GM15510 (cell line): Measurements from ENCODE around the gene ORAI3.
A peak's percentile ranks its signal among the peaks of the same experiment; 100 is the strongest.

ENCODE experiments used
- POLR2A ChIP-seq: IDR thresholded peaks from 3 replicates; pipeline ENCODE4 v1.6.1; 2011; ENCODE audit warnings: borderline replicate concordance; ENCODE audit not compliant: insufficient read length; ENCODE audit errors: extremely low read depth

Gene ORAI3

DNA sequence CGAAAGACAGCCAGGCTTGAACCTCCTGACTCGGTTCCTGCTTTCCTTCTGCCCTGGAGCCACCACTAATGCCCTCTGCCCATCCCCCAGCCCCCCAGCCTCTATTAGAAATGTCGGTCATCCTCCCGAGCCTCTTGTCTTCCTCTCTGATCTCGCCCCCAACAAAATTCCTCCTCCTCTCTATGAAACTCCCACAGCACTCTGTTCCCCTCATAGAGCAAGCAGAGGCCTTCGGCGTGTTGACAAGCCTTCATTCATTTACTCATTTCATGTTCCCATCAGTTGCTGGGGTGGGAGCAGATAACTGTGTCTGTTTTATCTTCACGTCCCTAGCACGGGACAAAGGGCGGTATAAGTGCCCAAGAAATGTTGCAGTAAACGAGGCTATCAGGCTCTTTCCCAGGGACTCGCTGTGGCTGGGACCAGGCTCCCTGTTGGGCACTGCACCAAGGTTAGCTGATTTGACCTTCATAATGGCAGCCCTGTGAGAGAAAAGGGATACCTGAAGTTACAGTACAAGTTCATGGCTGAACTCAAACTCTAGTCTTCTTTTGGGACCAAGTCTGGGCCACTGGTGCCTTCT is 17.7 kb upstream of the ORAI3 start:
- TF ChIP-seq POLR2A = no peak

DNA sequence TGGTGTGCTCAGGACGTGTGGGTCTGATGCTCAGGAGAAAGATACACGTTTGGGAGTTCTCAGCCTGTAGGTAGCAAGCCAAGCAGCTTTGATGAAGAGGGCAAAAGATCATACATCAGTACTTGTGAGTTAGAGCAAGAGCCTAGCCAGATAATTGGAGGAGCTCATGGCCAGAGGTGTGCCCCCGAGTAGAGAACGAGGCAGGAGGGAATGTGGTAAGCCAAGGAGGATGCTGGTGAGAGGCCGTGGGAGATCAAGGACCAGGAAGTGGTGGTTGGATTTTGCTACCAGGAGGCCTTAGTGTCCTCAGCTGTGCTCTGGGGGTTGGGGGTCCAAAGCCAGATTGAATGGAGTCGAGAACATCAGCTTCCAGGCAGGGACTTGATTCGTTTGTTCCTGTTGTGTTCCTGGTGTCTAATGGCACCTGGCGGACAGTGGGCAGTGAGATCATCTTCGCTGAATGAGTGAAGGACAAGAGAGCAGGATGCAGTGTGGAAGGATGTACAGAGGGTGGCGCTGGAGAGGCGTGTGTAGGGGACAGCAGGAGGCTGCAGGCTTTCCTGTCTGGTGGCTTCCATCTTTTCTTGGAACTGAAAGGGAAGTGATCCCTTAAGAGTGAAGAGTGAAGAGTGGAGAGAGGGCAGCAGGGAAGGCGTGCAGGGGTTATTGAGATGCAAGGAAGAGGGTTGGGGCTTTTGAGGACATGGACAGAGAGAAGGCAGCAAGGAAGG is 13.9 kb upstream of the ORAI3 start:
- no peak for TF ChIP-seq POLR2A

DNA sequence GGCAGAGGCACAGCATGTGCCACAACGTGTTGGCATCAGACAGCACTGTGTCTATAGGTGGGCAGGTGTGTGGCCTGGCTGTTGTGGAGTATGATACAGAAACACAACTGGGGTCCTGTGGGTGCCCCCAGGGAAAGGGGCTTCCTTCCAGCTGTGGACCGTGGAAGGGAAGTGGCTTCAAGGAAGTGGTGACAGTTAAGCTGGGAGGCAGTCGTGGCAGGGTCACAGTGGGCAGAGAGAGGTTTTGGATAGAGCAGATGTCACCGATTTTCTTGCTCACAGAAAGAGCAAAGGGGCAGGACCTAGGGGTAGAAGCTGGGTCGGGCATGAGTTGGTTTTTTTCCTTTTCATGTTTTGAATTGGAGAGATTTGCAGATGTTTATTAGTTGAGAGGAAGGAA is 11.2 kb upstream of the ORAI3 start:
- no peak for TF ChIP-seq POLR2A

DNA sequence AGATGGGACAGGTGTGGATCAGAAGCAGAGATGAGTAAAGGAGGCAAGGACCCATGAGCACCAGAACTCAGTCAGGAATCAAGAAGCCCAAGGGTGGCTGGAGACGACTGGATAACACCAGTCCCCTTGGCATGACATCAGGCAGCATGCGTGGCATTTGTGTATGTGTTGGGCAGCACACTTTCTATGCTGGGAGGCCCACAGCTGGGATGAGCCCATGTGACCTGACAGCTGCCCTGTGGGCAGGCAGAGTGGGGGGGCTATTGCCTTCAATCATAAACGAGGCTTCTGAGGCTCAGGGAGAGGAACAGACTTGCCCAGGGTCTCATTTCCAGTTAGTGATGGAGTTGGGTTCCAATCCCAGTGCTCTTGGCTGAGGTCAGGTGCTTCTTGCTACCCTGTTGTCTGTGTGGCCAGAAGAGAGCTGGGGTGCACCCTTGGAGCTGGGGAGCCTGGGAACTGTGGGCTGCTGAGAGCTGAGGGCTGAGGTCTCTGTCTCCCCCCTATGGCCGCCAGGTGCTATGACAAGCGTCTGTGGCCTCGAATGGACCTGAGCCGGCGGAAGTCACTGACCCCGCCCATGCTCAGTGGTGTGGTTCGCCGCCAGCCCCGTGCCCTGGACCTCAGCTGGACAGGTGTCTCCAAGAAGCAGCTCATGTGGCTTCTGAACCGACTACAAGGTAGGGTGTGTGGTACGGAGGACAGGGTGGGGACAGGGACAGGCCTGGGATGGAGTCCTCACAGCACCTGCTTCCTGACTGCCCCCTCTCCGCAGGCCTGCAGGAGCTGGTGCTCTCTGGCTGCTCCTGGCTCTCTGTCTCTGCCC is 7.1 kb upstream of the ORAI3 start:
- TF ChIP-seq POLR2A = no peak

DNA sequence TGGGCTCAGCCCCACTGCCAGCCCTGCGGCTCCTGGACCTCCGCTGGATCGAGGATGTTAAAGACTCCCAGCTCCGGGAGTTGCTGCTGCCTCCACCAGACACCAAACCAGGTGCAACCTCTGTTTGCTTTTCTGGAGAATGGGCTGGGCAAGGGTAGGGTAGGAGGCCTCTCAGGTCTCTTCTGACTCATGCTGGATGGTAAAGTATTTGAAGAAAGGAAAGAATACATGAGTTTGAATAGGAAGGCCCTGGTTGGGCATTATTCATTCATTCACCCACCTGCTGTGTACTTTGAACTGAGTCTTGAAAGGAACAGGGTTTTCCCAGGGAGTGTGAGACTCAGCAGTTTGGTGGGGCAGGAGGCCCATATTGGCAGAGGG is 6.5 kb upstream of the ORAI3 start:
- no peak for TF ChIP-seq POLR2A

DNA sequence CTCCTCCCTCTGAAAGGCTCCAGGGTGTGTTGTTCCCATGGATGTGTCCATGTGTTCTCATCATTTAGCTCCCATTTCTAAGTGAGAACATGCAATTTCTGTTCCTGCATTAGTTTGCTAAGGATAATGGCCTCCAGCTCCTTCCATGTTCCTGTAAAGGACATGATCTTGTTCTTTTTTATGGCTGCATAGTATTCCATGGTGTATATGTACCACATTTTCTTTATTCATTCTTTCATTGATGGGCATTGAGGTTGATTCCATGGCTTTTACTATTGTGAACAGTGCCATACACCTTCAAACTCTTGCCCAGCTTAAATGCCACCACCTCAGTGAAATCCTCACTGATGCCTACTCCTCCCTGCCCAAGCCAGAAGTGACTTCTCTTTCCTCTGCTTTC is 4.5 kb upstream of the ORAI3 start:
- TF ChIP-seq POLR2A = no peak

DNA sequence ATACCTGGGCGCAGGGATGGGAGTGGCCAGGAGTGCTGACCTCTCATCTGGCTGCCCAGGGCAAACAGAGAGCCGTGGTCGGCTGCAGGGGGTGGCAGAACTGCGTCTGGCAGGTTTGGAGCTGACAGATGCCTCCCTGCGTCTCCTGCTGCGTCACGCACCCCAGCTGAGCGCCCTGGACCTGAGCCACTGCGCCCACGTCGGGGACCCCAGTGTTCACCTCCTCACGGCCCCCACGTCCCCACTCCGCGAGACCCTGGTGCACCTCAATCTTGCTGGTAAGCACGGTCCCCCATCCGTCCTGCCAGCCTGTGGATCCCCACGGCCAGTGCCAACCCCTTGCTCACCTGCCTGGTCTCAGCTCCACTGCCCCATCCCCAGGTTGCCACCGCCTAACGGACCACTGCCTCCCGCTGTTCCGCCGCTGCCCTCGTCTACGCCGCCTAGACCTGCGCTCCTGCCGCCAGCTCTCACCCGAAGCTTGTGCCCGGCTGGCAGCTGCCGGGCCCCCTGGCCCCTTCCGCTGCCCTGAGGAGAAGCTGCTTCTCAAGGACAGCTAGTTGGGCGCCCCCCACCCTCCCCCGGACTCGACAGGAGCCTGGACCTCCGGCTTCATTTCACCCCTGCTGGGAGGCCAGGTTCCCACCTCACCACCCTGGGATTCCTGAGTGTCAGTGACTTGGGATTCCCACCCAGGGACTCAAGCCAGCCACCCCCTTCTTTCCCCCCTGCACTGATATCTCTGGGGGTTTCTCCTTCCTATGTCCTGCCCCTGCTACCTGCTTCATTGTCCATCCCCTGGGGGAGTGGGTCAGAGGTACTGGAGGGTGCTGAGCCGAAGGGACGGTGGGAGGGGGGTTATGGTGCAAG is 2.0 kb upstream of the ORAI3 start:
- TF ChIP-seq POLR2A = no peak

DNA sequence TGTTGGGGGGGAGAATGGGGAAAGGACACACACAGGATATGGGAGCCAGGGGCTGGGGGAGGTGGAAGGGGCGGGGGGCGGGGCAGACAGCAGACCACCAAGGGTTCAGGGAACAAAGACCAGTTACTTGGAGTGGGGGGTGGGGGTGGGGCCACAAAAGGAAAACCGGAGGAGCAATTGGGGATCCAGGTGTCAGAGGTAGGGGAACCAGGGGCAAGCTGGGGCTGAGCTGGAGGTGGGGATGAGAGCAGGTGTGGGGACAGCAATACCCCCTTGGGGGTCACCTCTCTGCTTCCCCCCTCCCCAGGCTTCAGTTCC is 1.4 kb upstream of the ORAI3 start:
- no peak for TF ChIP-seq POLR2A

DNA sequence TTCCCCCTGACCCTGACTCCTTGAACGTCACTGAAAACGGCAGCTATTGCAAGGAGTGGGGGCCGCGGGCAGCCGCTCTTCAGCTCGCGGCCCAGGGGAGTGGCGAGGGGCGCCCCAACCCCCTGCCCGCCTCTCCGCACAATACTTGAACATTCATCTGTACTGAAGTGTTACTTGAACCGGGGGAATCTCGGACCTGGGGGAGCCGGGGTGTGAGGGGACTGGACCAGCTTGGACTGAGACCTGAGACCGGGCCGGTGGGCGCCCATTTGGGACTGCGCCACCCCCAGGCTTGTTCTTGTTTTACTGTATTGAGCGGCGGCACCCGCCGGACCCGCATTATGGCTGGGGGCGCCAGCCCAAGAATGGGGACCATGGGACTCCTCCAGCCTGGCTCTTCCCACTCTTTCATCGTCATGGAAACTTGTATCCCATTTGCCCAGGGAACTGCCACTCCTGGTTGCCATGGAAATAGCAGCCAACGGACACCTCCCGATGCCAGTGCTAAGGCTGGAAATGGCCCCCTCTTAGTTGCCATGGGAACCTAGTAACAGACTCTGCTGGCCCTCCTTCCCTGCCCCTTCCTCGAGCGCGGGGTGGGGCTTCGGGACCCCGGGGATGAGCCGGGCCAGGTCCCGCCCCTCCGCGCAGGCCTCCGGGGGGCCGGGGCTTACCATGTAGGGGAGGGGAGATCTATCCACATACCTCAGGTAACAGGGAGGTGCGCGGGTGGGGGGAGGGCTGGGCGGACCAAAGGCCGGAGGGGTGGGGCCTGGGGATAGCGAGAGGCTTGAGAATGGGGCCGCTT is 805 bp upstream of the ORAI3 start:
- no peak for TF ChIP-seq POLR2A

DNA sequence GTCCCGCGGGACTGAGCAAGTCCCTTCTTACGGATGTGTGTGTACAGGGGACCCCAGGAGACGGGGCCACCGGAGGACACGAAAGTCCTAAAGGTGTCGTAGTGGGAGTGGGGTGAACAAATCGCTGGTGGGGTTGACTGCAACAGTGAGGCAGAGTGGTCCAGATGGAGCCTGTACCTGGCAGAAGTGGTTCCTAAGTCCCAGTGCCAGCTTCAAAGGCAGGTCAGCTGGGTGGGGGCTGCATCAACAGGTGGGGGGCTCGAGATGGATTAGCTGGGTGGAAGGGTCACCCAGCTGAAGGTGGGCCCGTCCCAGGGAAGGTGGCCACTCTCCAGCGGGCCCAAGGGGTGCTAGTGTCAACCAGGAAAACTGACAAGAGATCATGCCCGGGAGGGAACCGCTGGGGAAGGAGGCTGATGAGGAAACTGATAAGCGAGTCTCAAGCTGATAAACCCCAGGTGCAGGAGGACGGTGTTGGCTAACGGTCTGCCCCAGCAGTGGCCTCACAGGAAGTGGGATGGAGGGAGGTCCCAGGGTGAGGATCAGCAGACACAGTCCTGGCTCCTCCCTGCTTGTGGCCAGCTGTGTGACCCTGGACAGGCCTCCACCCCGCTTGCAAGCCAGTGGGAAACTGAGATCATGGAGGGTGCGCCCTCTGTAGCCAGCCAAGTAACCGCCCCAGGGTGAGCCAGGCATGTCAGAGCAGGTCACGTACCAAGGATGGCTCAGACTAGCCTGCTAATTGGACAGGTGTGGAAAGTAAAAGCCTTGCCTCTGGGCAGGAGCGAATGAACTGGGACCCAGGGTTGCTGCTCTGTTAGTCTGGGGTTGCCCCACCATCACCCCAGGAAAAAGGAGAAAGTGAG is 1.0 kb downstream of the ORAI3 start:
- TF ChIP-seq POLR2A = peak; percentile 59

DNA sequence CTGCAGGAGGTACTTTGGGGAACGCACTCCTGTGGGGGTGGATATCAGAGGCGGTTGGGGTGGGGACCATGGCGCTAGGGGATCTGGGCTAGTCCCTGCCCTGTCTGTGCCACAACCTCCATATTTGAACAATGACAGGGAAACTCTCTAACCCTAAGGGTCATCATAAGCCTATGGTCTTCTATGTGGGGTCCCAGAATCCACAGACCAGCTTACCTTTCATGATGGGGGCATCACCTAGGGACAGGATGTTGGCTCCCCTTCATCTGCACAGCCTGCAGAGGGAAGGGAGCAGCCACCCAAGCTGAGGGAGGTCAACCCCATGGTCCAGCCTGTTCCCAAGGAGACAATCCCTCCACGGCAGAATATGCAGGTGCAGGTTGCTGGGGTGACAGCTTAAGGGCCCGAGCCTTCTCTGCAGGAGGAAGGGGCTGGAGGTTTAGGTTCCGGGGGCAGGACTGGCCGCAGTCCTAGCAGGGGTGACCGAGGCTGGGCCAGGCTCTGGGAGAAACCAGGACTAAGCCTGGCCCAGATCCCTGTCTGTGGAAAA is 1.7 kb downstream of the ORAI3 start:
- TF ChIP-seq POLR2A = no peak

DNA sequence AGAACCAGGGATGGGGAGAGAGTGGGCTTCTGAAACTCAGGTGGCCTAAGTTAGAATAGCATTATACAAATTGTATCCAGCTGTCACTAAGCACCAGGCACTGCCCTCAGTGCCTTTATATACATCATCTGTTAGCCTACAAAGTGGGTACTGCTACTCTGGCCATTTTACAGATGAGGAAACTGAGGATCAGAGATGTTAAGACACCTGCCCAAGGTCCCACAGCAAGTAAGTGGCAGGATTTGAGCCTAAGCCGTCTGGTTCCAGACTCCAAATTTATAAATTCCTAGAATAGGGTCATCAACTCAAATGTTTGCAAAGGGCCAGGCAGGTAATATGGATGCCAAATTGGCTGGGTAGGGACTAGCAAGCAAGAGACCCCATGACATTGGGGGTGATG is 2.3 kb downstream of the ORAI3 start:
- TF ChIP-seq POLR2A = no peak

DNA sequence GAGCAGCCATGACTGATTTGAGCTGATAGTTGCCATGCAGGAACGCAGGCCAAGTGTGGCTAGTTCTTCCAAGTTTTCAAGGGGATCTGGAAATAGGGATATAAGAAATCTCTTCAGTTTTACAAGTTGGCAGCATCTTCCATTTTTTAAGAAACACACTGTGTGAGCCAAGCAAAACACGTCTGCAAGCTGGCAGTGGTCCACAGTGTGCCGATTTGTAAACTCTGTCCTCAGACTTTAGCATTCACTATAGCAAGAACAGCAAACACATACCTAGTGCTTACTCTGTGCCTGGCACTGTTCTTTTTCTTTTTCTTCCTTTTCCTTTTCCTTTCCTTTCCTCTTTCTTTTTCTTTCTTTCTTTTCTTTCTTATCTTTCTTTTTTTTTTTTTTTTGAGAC is 2.9 kb downstream of the ORAI3 start:
- no peak for TF ChIP-seq POLR2A
